ENCODE data around the gene MINDY4.

The MINDY4 gene

DNA sequence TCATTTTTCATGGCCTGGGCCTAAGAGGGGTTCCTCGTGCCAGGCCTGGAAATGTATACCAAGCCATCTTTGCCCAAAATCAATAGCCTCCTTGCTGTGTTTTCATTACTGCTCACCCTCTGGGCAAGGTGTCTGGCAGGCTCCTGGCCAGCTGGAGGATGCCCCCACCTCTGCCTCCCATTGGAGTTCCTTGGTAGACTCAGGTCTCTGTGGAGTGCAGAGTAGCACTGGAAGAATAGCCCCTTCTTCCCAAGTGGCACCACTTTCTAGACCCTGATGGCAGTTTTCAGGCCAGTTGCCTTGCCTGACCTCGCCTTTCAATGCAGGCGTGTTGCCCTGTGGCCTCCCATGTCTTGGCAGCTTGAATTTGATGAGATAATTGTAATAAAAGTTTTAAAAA is 84.7 kb downstream of the MINDY4 start:
- H2BK5ac ChIP-seq (ENCODE audit: low read length) = no peak overlapping the region
- no peak overlapping the region for H3K4me3 ChIP-seq (ENCODE audit: low read length)
- H2BK15ac ChIP-seq (replicated peaks; ENCODE audit: low read depth) = no peak overlapping the region
- no CpG with 5 or more reads among the region's 3 CpGs for WGBS (ENCODE audit: extremely low coverage, insufficient coverage, low lambda C conversion rate)
- H3K56ac ChIP-seq (ENCODE audit: low read length) = no peak overlapping the region
- no peaks in the 10 kb centered on the region for H3K36me3 ChIP-seq (ENCODE audit: control insufficient read depth, insufficient read depth, low read length)
- no peaks in the 10 kb centered on the region for H3K27me3 ChIP-seq (ENCODE audit: insufficient read depth, low read length, poor library complexity)
- H2BK120ac ChIP-seq (ENCODE audit: low read depth, low read length) = no peak overlapping the region
- peaks cover 2% of the 10 kb centered on the region for H3K4me1 ChIP-seq (ENCODE audit: control insufficient read depth, low read depth, low read length)
- no peaks in the 10 kb centered on the region for H3K79me1 ChIP-seq (ENCODE audit: low read length)
- H3K9ac ChIP-seq (ENCODE audit: low read length) = no peak overlapping the region
- H3K27ac ChIP-seq (ENCODE audit: low read depth, low read length) = no peak overlapping the region
- DNase-seq = no peak
- H4K5ac ChIP-seq (ENCODE audit: low read length) = no peak overlapping the region
- no peak overlapping the region for H3K4me2 ChIP-seq (ENCODE audit: low read length)
- H3K4ac ChIP-seq (ENCODE audit: low read depth, low read length) = no peak overlapping the region
- H3K23ac ChIP-seq (ENCODE audit: low read length) = no peak overlapping the region
- no peaks in the 10 kb centered on the region for H3K79me2 ChIP-seq (ENCODE audit: control insufficient read depth, insufficient read depth, low read length)
- no peak overlapping the region for H4K8ac ChIP-seq (ENCODE audit: low read depth, low read length)
- H3K18ac ChIP-seq (ENCODE audit: low read length) = no peak overlapping the region
- no peak overlapping the region for H2AK5ac ChIP-seq (ENCODE audit: low read length)

DNA sequence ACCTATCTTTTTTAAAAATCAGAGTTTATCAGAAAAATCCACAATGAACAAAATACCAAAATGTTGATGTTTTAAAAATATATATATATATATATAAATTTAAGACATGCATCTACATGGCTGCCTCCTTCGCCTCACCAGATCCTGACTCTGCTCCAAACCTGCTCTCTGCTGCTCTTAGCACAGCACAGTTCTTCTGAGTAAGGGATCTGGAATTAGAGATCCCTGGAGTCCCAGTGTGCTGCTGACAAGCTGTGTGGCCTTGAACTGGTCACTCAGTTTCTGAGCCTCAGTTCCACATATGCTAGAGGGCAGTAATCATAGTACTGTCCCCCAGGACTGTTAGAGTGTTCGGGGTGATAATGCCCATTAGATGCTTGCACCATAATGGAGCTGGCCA is 87.4 kb downstream of the MINDY4 start:
- Histone ChIP-seq H3K18ac (ENCODE audit: low read length) (no peak overlapping the region), H3K27ac (ENCODE audit: low read depth, low read length) (no peak overlapping the region), H2AK5ac (ENCODE audit: low read length) (no peak overlapping the region), H2BK5ac (ENCODE audit: low read length) (no peak overlapping the region), H2BK120ac (ENCODE audit: low read depth, low read length) (no peak overlapping the region), H3K27me3 (ENCODE audit: insufficient read depth, low read length, poor library complexity) (no peaks in the 10 kb centered on the region), H3K4me2 (ENCODE audit: low read length) (no peak overlapping the region), H3K4ac (ENCODE audit: low read depth, low read length) (no peak overlapping the region), H3K79me1 (ENCODE audit: low read length) (no peaks in the 10 kb centered on the region), H4K5ac (ENCODE audit: low read length) (no peak overlapping the region), H3K23ac (ENCODE audit: low read length) (no peak overlapping the region), H3K4me1 (ENCODE audit: control insufficient read depth, low read depth, low read length) (no peaks in the 10 kb centered on the region), H3K36me3 (ENCODE audit: control insufficient read depth, insufficient read depth, low read length) (no peaks in the 10 kb centered on the region), H3K56ac (ENCODE audit: low read length) (no peak overlapping the region), H3K4me3 (ENCODE audit: low read length) (no peak overlapping the region), H2BK15ac (replicated peaks; ENCODE audit: low read depth) (no peak overlapping the region), H4K8ac (ENCODE audit: low read depth, low read length) (no peak overlapping the region), H3K9ac (ENCODE audit: low read length) (no peak overlapping the region), H3K79me2 (ENCODE audit: control insufficient read depth, insufficient read depth, low read length) (no peaks in the 10 kb centered on the region)
- WGBS (ENCODE audit: extremely low coverage, insufficient coverage, low lambda C conversion rate) = no CpG with 5 or more reads among the region's 2 CpGs
- no peak for DNase-seq

DNA sequence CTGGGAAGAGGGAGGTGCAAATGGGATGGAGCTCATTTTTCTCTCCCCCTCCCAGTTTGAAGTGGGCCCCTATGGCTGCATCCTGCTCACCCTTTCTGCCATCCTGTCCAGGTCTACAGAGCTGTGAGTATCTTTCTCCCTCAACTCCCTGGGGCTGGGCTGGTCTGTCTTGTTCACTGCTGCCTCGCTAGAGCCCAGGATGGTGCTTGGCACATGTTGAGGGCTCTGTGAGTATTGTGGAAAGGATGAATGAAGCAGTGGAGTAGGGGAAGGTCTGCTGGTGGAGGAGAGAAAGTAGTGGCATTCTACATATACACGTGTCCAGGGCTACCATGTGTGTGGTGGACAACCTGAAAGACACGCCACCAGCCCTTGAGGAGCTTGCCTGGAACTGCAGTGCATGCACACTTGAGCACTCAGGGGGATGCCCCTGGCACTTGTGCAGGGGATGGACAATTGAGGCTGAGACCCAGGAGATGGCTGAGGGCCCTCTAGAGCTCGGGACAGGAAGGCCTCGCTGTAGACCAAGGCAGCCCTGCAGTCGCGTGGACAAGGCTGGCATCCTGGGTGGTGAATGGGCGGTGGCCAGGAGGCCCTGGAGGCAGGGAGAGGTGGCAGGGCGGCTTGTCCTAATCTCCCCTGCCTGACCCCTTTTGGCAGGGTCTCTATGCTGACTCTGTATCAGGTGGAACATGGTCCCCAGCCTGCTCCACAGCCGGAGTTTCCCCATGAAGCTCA is 88.2 kb downstream of the MINDY4 start:
- Histone ChIP-seq H4K5ac (ENCODE audit: low read length) (no peak overlapping the region), H2BK5ac (ENCODE audit: low read length) (no peak overlapping the region), H3K27ac (ENCODE audit: low read depth, low read length) (no peak overlapping the region), H3K4me2 (ENCODE audit: low read length) (no peak overlapping the region), H3K9ac (ENCODE audit: low read length) (no peak overlapping the region), H4K8ac (ENCODE audit: low read depth, low read length) (no peak overlapping the region), H3K36me3 (ENCODE audit: control insufficient read depth, insufficient read depth, low read length) (no peaks in the 10 kb centered on the region), H3K79me2 (ENCODE audit: control insufficient read depth, insufficient read depth, low read length) (no peaks in the 10 kb centered on the region), H3K4me1 (ENCODE audit: control insufficient read depth, low read depth, low read length) (no peaks in the 10 kb centered on the region), H3K56ac (ENCODE audit: low read length) (no peak overlapping the region), H3K27me3 (ENCODE audit: insufficient read depth, low read length, poor library complexity) (no peaks in the 10 kb centered on the region), H2BK15ac (replicated peaks; ENCODE audit: low read depth) (no peak overlapping the region), H3K23ac (ENCODE audit: low read length) (no peak overlapping the region), H2BK120ac (ENCODE audit: low read depth, low read length) (no peak overlapping the region), H3K18ac (ENCODE audit: low read length) (no peak overlapping the region), H3K4me3 (ENCODE audit: low read length) (no peak overlapping the region), H2AK5ac (ENCODE audit: low read length) (no peak overlapping the region), H3K4ac (ENCODE audit: low read depth, low read length) (no peak overlapping the region), H3K79me1 (ENCODE audit: low read length) (no peaks in the 10 kb centered on the region)
- no CpG with 5 or more reads among the region's 10 CpGs for WGBS (ENCODE audit: extremely low coverage, insufficient coverage, low lambda C conversion rate)
- no peak for DNase-seq

DNA sequence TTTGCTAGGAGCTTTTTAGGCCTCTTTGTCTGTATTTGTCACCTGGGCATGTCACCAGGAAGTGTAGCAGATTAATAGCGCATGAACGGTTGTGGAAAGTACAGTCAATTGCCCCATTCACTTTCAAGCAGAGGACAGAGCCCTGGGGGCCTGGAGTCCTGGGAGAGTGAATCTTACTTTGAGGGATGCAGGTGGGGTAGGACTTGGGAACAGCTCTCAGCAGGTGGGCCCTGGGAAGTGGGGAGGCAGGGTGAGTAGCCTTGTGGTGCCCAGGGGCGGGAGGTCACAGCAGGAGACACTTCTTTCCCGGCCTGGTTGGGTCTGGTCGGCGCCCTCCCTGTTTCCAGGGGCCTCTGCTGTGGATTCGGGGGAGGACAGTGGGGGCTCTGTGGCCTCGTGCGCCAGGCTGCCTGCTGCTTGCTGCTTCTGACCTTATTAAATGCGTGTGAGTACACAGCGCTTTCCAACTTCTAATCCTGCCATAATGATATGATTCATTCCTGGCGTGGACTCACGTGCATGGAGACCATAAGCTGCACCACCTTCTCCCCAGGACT is 88.8 kb downstream of the MINDY4 start:
- no peaks in the 10 kb centered on the region for H3K4me1 ChIP-seq (ENCODE audit: control insufficient read depth, low read depth, low read length)

DNA sequence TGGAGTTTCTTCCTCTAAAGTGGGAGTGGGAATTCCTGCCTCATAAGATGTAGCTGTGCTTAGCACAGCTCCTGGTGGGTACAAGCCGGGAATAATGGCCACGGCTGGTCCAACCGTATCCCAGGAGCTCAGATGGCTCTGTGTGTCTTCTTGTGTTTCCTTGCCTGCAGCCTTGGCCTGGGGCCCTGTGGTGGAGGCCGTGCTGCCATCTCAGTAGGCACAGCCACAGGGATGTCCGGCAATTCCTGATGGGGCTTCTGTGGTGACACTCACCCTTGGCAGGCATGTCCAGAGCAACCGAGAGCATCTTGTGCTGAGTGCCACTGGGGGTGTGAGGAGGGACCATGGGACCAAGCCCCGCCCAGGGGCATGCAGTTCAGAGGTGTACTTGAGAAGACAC is 90.4 kb downstream of the MINDY4 start:
- Histone ChIP-seq H3K23ac (ENCODE audit: low read length) (no peak overlapping the region), H4K8ac (ENCODE audit: low read depth, low read length) (no peak overlapping the region), H3K4ac (ENCODE audit: low read depth, low read length) (no peak overlapping the region), H3K79me1 (ENCODE audit: low read length) (no peaks in the 10 kb centered on the region), H3K4me2 (ENCODE audit: low read length) (no peak overlapping the region), H3K4me3 (ENCODE audit: low read length) (no peak overlapping the region), H2BK120ac (ENCODE audit: low read depth, low read length) (no peak overlapping the region), H3K27me3 (ENCODE audit: insufficient read depth, low read length, poor library complexity) (no peaks in the 10 kb centered on the region), H2BK5ac (ENCODE audit: low read length) (no peak overlapping the region), H3K27ac (ENCODE audit: low read depth, low read length) (no peak overlapping the region), H2BK15ac (replicated peaks; ENCODE audit: low read depth) (no peak overlapping the region), H3K18ac (ENCODE audit: low read length) (no peak overlapping the region), H3K9ac (ENCODE audit: low read length) (no peak overlapping the region), H3K79me2 (ENCODE audit: control insufficient read depth, insufficient read depth, low read length) (no peaks in the 10 kb centered on the region), H4K5ac (ENCODE audit: low read length) (no peak overlapping the region), H3K56ac (ENCODE audit: low read length) (no peak overlapping the region), H3K36me3 (ENCODE audit: control insufficient read depth, insufficient read depth, low read length) (no peaks in the 10 kb centered on the region), H2AK5ac (ENCODE audit: low read length) (no peak overlapping the region), H3K4me1 (ENCODE audit: control insufficient read depth, low read depth, low read length) (no peaks in the 10 kb centered on the region)
- no peak for DNase-seq
- WGBS (ENCODE audit: extremely low coverage, insufficient coverage, low lambda C conversion rate) = no CpG with 5 or more reads among the region's 7 CpGs

More for the DNA sequence above, 88.8 kb downstream of the MINDY4 start:
- no peak overlapping the region for H3K56ac ChIP-seq (ENCODE audit: low read length)
- no peak overlapping the region for H3K18ac ChIP-seq (ENCODE audit: low read length)
- H3K4me2 ChIP-seq (ENCODE audit: low read length) = no peak overlapping the region
- H2AK5ac ChIP-seq (ENCODE audit: low read length) = no peak overlapping the region
- no peak overlapping the region for H2BK5ac ChIP-seq (ENCODE audit: low read length)
- no peak overlapping the region for H3K23ac ChIP-seq (ENCODE audit: low read length)
- no peak overlapping the region for H2BK15ac ChIP-seq (replicated peaks; ENCODE audit: low read depth)
- no peak overlapping the region for H3K4me3 ChIP-seq (ENCODE audit: low read length)
- no CpG with 5 or more reads among the region's 13 CpGs for WGBS (ENCODE audit: extremely low coverage, insufficient coverage, low lambda C conversion rate)
- H2BK120ac ChIP-seq (ENCODE audit: low read depth, low read length) = no peak overlapping the region
- H3K27me3 ChIP-seq (ENCODE audit: insufficient read depth, low read length, poor library complexity) = no peaks in the 10 kb centered on the region
- no peak for DNase-seq
- H3K27ac ChIP-seq (ENCODE audit: low read depth, low read length) = no peak overlapping the region
- no peak overlapping the region for H4K8ac ChIP-seq (ENCODE audit: low read depth, low read length)
- no peak overlapping the region for H3K4ac ChIP-seq (ENCODE audit: low read depth, low read length)
- H4K5ac ChIP-seq (ENCODE audit: low read length) = no peak overlapping the region
- no peaks in the 10 kb centered on the region for H3K79me2 ChIP-seq (ENCODE audit: control insufficient read depth, insufficient read depth, low read length)
- no peaks in the 10 kb centered on the region for H3K36me3 ChIP-seq (ENCODE audit: control insufficient read depth, insufficient read depth, low read length)
- H3K79me1 ChIP-seq (ENCODE audit: low read length) = no peaks in the 10 kb centered on the region
- H3K9ac ChIP-seq (ENCODE audit: low read length) = no peak overlapping the region

All from mesendoderm (in vitro differentiated cells).